Renal cortex interstitium (tissue), 11 donors: ENCODE data around the gene GGPS1. TPM values are rescaled to one million over a fixed set of nuclear protein-coding genes. Genes with fewer than 3 reads are reported as not detected.
"Not testable (repeated sequence)": the region's sequence is repeated elsewhere in the genome, so short reads cannot be mapped to it uniquely, and the experiment has no call there.

ENCODE experiments used
- DNase-seq, 11 donors: peaks; one replicate each; pipeline ENCODE4 v3.0.0-alpha.2; 2013; ENCODE audit warnings: low read depth in 9 of 11, low spot score in 4 of 11; ENCODE audit errors: extremely low read depth in 1 of 11
- polyA plus RNA-seq, 3 donors: library from polyadenylated mRNA; unstranded; fragments of 120-200 nt; gene quantifications; one replicate each; pipeline ENCODE4 v1.2.1, GENCODE V29; 2013; ENCODE audit not compliant: insufficient read length in 3 of 3

Gene GGPS1
- polyA plus RNA-seq, 3 donors: 49.0 to 65.2 (median 55.4) TPM

DNA sequence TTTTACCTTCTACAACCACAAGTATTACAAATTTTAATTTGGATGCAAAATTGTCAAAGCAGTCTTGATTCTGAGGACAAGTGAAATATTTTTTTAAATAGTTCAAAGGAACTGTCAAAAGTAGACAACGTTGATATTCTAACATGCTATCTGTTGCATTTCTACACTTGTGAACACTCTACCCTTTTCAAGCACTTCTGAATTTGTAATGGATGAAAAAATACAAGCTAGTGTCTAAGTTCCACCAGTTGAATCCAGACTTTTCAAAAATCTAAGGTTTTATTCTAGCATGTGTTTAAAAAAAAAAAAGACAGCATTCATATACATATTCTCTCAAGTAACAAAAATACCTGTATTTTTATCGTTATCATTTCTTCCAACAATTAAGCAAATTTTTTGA is 2.5 kb upstream of the GGPS1 start:
- no peak for DNase-seq

DNA sequence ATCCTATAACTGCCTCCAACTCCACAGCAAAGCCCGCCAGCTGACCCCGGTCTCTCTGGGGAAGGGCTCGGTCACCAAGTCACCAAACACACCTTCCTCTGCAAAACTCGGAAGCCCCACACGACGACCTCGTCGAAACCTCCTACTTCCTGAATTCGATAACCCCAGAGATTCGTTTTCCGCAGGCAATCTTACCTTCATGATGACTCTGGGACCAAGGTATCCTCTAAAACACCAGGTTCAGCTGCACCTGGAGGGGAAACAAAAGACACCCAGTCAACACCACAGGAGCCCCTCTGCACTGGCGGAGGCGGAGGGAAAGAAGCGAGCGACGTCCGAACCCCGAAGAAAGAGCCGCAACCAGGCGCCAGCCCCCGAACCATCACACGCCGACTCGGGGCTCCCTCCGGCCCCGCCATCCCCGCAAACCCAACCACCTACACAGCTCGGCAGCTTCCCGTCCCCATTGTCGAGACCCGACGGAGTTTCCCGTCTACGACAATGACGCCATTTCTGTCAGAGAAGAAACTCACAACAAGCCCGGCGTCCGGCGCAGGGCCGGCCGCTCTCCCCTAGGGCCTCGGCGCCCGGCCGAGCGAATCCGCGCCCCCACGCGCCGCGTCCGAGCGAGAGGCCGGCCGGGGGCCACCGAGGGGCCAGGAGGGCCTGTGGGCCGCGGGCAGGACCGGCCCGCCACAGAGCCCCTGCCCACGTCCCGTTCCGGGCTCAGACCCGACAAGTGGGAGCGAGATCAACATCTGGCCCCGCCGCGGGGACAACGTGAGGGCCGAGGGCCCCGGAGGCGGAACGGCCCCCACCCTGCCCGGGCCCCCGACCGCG is 1.4 kb upstream of the GGPS1 start:
- DNase-seq: peak in 7 of 11 donors; percentile 23 to 42 (median 37)

- peak in 4 of 11 donors; percentile 27 to 50 (median 40) for DNase-seq
These were observed 655 bp upstream of the GGPS1 start, which contains the start of gene ARID4B for GRCh38 chr1:235327559-235328270. Gene ARID4B, minus strand, starts transcription at chr1:235328179. Its CDS starts 1,260 bp downstream, at chr1:235326919.

- peak in 5 of 11 donors; percentile 5 to 33 (median 14) for DNase-seq
These were observed 951 bp downstream of the GGPS1 start for GRCh38 chr1:235329139-235329902.

DNA sequence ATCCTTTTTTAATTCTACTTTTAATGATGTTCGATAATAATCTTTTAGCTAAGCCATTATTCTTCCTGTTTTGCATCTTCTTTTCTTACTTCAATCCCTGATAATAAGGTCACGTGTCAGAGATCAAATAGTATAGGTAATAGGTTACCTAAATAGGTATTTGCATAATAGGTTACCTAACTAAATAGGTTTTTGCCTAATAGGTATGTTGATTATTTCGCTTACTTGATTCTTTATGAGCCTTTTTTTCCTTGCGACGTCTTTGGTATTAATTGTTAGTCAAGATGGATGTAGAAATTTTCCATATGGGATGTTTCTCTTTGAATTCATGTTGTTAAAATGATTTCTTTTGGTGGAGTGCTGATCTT is 2.5 kb downstream of the GGPS1 start:
- no peak for DNase-seq

GRCh38 chr1:235331401-235331800 is 3.0 kb downstream of the GGPS1 start:
- DNase-seq: no peak

DNA sequence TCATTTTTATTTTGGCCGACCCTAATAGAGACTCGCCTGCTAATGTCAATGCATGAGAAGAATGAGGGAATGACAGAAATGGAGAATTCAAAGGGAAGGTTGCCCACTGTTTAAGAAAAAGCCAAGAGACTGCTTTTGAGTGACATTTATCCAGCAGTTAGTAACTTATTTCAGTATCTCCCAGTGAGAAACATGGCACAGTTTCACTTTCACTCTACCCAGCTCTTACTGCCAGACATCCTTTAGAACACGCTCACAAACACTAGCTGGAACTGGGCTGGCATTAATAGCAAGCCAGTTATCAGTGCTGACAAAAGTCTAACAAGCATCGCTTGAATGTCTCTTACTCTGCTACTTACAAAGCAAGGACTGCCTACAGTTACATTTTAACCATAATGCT is 8.5 kb downstream of the GGPS1 start:
- DNase-seq: peak in 2 of 11 donors; percentile 16 to 35

DNA sequence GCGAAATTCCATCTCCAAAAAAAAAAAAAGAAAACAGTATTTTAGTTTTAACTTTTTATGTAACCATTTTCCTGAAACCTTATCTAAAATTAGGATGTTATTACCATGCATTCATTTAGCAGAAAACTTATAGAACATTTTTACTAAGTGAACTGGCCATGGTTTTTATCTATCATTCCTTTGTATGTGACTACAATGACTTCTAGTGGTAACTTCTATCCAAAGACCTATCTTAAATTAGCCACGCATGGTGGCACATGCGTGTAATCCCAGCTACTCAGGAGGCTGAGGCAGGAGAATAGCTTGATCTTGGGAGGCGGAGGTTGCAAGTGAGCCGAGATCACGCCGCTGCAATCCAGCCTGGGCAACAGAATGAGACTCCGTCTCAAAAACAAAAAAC is 11.4 kb downstream of the GGPS1 start:
- no peak for DNase-seq

DNA sequence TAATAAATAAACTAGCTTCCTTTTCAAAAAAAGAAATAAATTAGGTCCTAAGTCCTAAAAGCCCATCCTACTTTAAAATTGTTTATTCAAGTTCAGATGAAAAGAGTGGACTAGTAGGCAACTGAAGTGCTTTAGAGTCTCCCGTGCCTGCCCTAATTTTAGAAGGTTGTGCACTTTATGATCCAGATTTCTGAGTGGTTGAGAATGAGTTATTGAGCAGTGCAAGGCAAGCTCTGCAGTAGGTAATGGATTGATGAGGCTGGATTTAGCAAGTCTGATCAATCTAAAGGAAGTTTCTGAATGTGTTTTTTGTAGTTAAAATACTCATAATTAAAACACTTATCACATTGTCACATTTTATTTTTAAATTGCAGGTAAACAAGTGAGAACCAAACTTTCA is 13.0 kb downstream of the GGPS1 start:
- no peak for DNase-seq

DNA sequence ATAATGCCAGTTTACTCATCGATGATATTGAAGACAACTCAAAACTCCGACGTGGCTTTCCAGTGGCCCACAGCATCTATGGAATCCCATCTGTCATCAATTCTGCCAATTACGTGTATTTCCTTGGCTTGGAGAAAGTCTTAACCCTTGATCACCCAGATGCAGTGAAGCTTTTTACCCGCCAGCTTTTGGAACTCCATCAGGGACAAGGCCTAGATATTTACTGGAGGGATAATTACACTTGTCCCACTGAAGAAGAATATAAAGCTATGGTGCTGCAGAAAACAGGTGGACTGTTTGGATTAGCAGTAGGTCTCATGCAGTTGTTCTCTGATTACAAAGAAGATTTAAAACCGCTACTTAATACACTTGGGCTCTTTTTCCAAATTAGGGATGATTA is 13.7 kb downstream of the GGPS1 start:
- DNase-seq: no peak

- no peak for DNase-seq
These were observed 14.1 kb downstream of the GGPS1 start for GRCh38 chr1:235342471-235342870.

- no peak for DNase-seq
These were observed 15.4 kb downstream of the GGPS1 start for GRCh38 chr1:235343726-235344125.

- no peak for DNase-seq
These were observed 23.1 kb downstream of the GGPS1 start for GRCh38 chr1:235351441-235351840.

DNA sequence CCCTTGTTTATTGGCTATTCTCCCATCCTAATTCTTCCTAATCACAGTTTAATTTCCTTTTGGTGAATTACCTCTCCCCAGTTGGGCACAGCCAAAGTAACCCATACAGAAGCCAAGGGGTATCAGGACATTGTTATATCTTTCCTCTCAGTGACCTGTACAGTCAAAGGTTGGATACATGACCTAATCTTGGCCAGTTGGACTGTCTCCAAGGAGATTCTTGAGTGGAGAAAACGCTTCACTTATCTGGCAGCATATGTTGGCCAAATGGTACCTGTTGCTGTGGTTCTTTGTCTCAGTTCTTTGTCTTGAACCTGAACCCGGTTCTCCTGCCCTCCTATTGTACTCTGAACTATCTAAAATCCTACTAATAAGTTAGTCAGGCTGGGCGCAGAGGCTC is 23.5 kb downstream of the GGPS1 start:
- no peak for DNase-seq

DNA sequence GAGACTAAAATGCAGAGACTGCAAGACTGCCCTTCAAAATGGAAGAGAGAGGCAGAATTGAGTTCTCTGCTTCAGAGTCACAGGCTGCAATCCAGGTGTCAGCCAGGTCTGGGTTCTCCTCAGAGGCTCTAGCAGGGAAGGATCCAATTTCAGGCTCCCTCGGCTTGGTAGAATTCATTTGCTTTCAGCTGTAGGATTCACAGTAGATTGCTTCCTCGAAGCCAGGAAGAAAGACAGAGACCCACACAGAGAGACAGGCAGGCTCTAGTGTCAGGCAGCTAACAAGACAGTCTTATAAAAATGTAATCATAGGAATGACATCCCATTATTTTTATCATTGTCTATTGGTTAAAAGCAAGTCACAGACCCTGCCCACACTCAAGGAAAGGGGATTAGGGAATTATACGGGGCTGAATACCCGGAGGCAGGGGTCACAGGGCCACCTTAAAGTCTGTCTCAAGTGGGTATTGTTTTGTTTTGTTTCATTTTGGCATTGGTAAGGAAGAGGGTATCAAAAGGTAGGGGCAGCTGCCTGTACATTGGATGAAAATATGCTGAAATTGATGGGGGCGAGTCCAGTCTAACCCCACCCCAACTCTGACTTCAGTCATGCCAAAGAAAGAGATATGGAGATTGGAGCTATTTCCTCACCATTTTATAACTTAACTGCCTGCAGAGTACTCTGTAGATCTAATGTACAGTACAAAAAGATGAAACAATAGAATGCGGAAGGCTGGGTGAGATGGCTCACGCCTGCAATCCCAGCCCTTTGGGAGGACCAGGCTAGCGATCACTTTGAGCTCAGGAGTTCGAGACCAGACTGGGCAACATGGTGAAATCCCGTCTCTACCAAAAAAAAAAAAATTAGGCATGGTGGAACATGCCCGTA is 29.4 kb downstream of the GGPS1 start:
- peak in 4 of 11 donors; percentile 1 to 29 (median 12) for DNase-seq

DNA sequence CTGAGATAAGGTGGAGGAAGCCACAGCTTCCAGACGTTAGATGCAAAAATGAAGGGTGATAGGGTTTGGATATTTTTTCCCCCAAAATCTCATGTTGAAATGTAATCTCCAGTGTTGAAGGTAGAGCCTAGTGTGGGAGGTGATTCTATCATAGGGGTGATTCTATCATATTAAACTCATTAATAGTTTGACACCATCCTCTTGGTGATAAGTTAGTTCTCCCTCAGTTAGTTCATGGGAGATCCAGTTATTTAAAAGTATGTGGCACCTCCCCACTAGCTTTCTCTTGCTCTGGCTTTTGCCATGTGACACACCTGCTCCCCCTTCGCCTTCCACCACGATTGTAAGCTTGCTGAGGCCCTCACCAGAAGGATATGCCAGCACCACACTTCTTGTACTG is 30.5 kb downstream of the GGPS1 start:
- DNase-seq: no peak

DNA sequence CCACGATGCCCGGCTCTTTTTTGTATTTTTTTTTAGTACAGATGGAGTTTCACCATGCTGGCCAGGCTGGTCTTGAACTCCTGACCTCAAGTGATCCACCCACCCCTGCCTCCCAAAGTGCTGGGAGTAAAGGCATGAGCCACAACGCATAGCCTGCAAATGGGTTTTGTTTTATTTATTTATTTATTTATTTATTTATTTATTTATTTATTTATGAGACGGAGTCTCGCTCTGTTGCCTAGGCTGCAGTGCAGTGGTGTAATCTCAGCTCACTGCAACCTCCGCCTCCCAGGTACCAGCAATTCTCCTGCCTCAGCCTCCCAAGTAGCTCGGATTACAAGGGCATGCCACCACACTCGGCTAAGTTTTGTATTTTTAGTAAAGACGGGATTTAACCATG is 35.8 kb downstream of the GGPS1 start:
- DNase-seq: not testable (repeated sequence)

- DNase-seq: no peak
These were observed 37.9 kb downstream of the GGPS1 start for GRCh38 chr1:235366286-235366685.
